ENCODE data around the gene TDRD9.

TDRD9 gene

GRCh38 chr14:103923863-103924262, 4.4 kb upstream of the TDRD9 start:
- no peak for DNase-seq

GRCh38 chr14:103925316-103925715, 2.9 kb upstream of the TDRD9 start:
- no peak for DNase-seq

GRCh38 chr14:103927566-103927965, 690 bp upstream of the TDRD9 start:
- DNase-seq = no peak

GRCh38 chr14:103930051-103930604, 1.9 kb downstream of the TDRD9 start:
- no peak for DNase-seq

GRCh38 chr14:103931422-103931821, 3.2 kb downstream of the TDRD9 start:
- DNase-seq = no peak

GRCh38 chr14:103932791-103933490, 4.7 kb downstream of the TDRD9 start:
- peak in 3 of 56 donors; percentile 19 to 29 (median 22) for DNase-seq

GRCh38 chr14:103935102-103935501, 6.8 kb downstream of the TDRD9 start:
- no peak for DNase-seq

GRCh38 chr14:103941462-103941861, 13.2 kb downstream of the TDRD9 start:
- no peak for DNase-seq

GRCh38 chr14:103941973-103942736, 13.9 kb downstream of the TDRD9 start, which contains the start of gene RD3L:
Gene RD3L, minus strand, starts transcription at chr14:103942529. Its CDS starts 834 bp downstream, at chr14:103941695.
- no peak for DNase-seq

- DNase-seq = no peak
These were observed 15.4 kb downstream of the TDRD9 start for GRCh38 chr14:103943673-103944072.

- no peak for DNase-seq
These were observed 18.7 kb downstream of the TDRD9 start for GRCh38 chr14:103946975-103947374.

GRCh38 chr14:103948442-103948841, 20.2 kb downstream of the TDRD9 start:
- DNase-seq = no peak

GRCh38 chr14:103949131-103949790, 21.0 kb downstream of the TDRD9 start:
- no peak for DNase-seq

GRCh38 chr14:103960457-103961055, 32.3 kb downstream of the TDRD9 start:
- DNase-seq = no peak

GRCh38 chr14:103961928-103962578, 33.8 kb downstream of the TDRD9 start:
- DNase-seq = no peak

- DNase-seq = no peak
These were observed 38.4 kb downstream of the TDRD9 start for GRCh38 chr14:103966631-103967030.

GRCh38 chr14:103969961-103970360, 41.7 kb downstream of the TDRD9 start:
- DNase-seq = no peak

- DNase-seq = no peak
These were observed 45.1 kb downstream of the TDRD9 start for GRCh38 chr14:103973354-103973753.

GRCh38 chr14:103974575-103974974, 46.3 kb downstream of the TDRD9 start:
- no peak for DNase-seq

GRCh38 chr14:103980623-103981238, 52.5 kb downstream of the TDRD9 start:
- DNase-seq = peak in 17 of 56 donors; percentile 5 to 65 (median 18)

Measured in nucleus accumbens (tissue), 56 donors.